Neural cell (in vitro differentiated cells): ENCODE data around the gene HORMAD2. TPM values are rescaled to one million over a fixed set of nuclear protein-coding genes. Genes with fewer than 3 reads are reported as not detected.

Source experiments
- H2AFZ ChIP-seq: fragments of 200-600, 300-800 bp; sonication (generic), shearing (Covaris generic); 2 replicates; pipeline ENCODE4 v1.6.0; 2014; ENCODE audit warnings: low read depth, mild to moderate bottlenecking, antibody characterized with exemption, low read length, moderate library complexity
- H3F3A ChIP-seq: fragments of 200-600 bp; shearing (Covaris generic); 2 replicates; pipeline ENCODE4 v1.6.1; 2016; ENCODE audit warnings: mild to moderate bottlenecking, moderate library complexity, mixed read lengths, antibody characterized with exemption, low read length; ENCODE audit not compliant: insufficient read depth, poor library complexity, severe bottlenecking
- H3K27ac ChIP-seq: fragments of 200-600, 300-800 bp; sonication (generic), shearing (Covaris generic); 2 replicates; pipeline ENCODE4 v1.5.1; 2014; ENCODE audit warnings: mild to moderate bottlenecking, low read length, moderate library complexity
- H3K27me3 ChIP-seq: fragments of 300-800, 200-600 bp; sonication (generic), shearing (Covaris generic); 2 replicates; pipeline ENCODE4 v1.6.0; 2014; ENCODE audit warnings: mild to moderate bottlenecking, low read depth, low read length, moderate library complexity; ENCODE audit not compliant: insufficient read depth
- H3K36me3 ChIP-seq: fragments of 300-800, 200-600 bp; sonication (generic), shearing (Covaris generic); 2 replicates; pipeline ENCODE4 v1.5.1; 2014; ENCODE audit warnings: mild to moderate bottlenecking, antibody characterized with exemption, low read length, moderate library complexity; ENCODE audit not compliant: insufficient read depth
- H3K4me2 ChIP-seq: fragments of 300-800, 200-600 bp; sonication (generic), shearing (Covaris generic); 2 replicates; pipeline ENCODE4 v1.6.0; 2014; ENCODE audit warnings: mild to moderate bottlenecking, low read length
- H3K4me3 ChIP-seq: fragments of 300-800, 200-600 bp; sonication (generic), shearing (Covaris generic); 2 replicates; pipeline ENCODE4 v1.5.1; 2014; ENCODE audit warnings: mild to moderate bottlenecking, low read length, moderate library complexity
- H3K79me2 ChIP-seq: fragments of 200-600 bp; shearing (Covaris generic); replicated peaks from 2 replicates; pipeline ENCODE4 v1.6.0; 2014; ENCODE audit warnings: mild to moderate bottlenecking, low read length, moderate library complexity; ENCODE audit not compliant: insufficient read depth
- H3K9ac ChIP-seq: fragments of 300-800, 200-600 bp; sonication (generic), shearing (Covaris generic); 2 replicates; pipeline ENCODE4 v1.6.1; 2016; ENCODE audit warnings: mild to moderate bottlenecking, low read length, mixed read lengths
- H3K9me2 ChIP-seq: fragments of 200-600 bp; shearing (Covaris generic); 2 replicates; pipeline ENCODE4 v1.6.1; 2016; ENCODE audit warnings: mild to moderate bottlenecking, low read length, mixed read lengths; ENCODE audit not compliant: insufficient read depth
- H3K9me3 ChIP-seq: fragments of 200-600, 300-800 bp; sonication (generic), shearing (Covaris generic); 2 replicates; pipeline ENCODE4 v1.6.1; 2016; ENCODE audit warnings: mild to moderate bottlenecking, mixed run types, low read length, moderate library complexity, mixed read lengths
- H4K20me1 ChIP-seq: fragments of 200-600 bp; shearing (Covaris generic); 2 replicates; pipeline ENCODE4 v1.6.1; 2016; ENCODE audit warnings: mild to moderate bottlenecking, mixed run types; ENCODE audit not compliant: insufficient read depth
- EP300 ChIP-seq: fragments of 450-650 bp; conservative IDR thresholded peaks from 2 replicates; pipeline ENCODE4 v1.6.1; 2014; ENCODE audit warnings: antibody characterized with exemption, mild to moderate bottlenecking, moderate library complexity; ENCODE audit not compliant: poor library complexity, severe bottlenecking
- EZH2 ChIP-seq: fragments of 200-600, 300-800 bp; shearing (Covaris generic), sonication (generic); IDR thresholded peaks from 2 replicates; pipeline ENCODE4 v1.6.1; 2014; ENCODE audit warnings: antibody characterized with exemption, low read length, borderline replicate concordance, mild to moderate bottlenecking; ENCODE audit not compliant: insufficient read depth, poor library complexity, severe bottlenecking
- MXI1 ChIP-seq: fragments of 450-650 bp; conservative IDR thresholded peaks from 2 replicates; pipeline ENCODE4 v1.6.1; 2014; ENCODE audit warnings: antibody characterized with exemption, mild to moderate bottlenecking; ENCODE audit not compliant: poor library complexity, severe bottlenecking
- POLR2AphosphoS5 ChIP-seq: IDR thresholded peaks from 2 replicates; pipeline ENCODE4 v1.6.1; 2012
- RAD21 ChIP-seq: fragments of 450-650 bp; conservative IDR thresholded peaks from 2 replicates; pipeline ENCODE4 v1.6.1; 2014; ENCODE audit warnings: antibody characterized with exemption, mild to moderate bottlenecking, moderate library complexity
- SMC3 ChIP-seq: fragments of 450-650 bp; conservative IDR thresholded peaks from 2 replicates; pipeline ENCODE4 v1.6.1; 2014; ENCODE audit warnings: antibody characterized with exemption, mild to moderate bottlenecking, moderate library complexity; ENCODE audit not compliant: poor library complexity
- TAF1 ChIP-seq: IDR thresholded peaks from 2 replicates; pipeline ENCODE4 v1.6.1; 2012; ENCODE audit warnings: low read depth
- polyA plus RNA-seq: library from polyadenylated mRNA; depleted of rRNA; stranded (reverse); fragments of >200 nt; gene quantifications from 2 replicates; pipeline ENCODE4 v1.2.3, GENCODE V29; 2014
- TF ChIP-seq, protein P1 (sequence below): fragments of 450-650 bp; IDR thresholded peaks from 2 replicates; pipeline ENCODE4 v1.5.1; 2014; ENCODE audit warnings: antibody characterized with exemption, mild to moderate bottlenecking, moderate library complexity; ENCODE audit not compliant: poor library complexity, severe bottlenecking
- TF ChIP-seq, protein P2 (sequence below): IDR thresholded peaks from 2 replicates; pipeline ENCODE4 v1.6.1; 2012; ENCODE audit warnings: borderline replicate concordance

HORMAD2 gene
- polyA plus RNA-seq, 1 donor from 2014 or later, result 1.2 TPM

DNA sequence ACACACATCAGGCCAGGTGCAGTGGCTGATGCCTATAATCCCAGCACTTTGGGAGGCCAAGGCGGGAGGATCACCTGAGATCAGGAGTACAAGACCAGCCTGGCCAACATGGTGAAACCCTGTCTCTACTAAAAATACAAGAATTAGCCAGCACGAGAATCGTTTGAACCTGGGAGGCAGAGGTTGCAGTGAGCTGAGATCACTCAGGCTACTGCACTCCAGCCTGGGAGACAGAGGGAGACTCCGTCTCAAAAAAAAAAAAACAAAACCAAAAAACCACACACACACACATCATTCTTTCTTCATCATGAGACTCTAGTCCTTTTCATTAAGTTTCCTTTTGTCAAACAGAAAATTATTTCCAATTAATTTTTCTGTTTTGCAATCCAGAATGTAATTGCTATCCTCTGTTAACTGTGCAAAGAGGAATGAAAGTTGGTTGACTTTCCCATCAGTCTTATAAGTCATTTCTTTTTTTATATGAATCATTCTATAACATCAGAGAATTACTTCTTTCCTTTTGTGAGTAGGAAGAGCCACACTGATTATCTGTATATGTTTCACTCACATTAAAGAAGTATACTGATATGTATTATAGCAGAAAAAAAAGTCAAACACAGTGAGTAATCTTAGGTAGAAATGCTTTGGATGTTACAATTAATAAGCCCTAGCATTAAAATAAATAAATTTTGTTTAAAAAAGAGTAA, 52.2 kb downstream of the HORMAD2 start:
- Histone ChIP-seq H4K20me1 (no peaks in the 10 kb centered on the region), H3K27ac (no peak overlapping the region), H3K4me2 (no peak overlapping the region), H3K36me3 (no peaks in the 10 kb centered on the region), H3K4me3 (no peak overlapping the region), H3K79me2 (no peaks in the 10 kb centered on the region), H3F3A (no peaks in the 10 kb centered on the region), H3K9me2 (no peaks in the 10 kb centered on the region), H3K9ac (no peak overlapping the region), H3K27me3 (no peaks in the 10 kb centered on the region), H3K9me3 (no peaks in the 10 kb centered on the region), H2AFZ (no peak overlapping the region)
- TF ChIP-seq, protein P1, sequence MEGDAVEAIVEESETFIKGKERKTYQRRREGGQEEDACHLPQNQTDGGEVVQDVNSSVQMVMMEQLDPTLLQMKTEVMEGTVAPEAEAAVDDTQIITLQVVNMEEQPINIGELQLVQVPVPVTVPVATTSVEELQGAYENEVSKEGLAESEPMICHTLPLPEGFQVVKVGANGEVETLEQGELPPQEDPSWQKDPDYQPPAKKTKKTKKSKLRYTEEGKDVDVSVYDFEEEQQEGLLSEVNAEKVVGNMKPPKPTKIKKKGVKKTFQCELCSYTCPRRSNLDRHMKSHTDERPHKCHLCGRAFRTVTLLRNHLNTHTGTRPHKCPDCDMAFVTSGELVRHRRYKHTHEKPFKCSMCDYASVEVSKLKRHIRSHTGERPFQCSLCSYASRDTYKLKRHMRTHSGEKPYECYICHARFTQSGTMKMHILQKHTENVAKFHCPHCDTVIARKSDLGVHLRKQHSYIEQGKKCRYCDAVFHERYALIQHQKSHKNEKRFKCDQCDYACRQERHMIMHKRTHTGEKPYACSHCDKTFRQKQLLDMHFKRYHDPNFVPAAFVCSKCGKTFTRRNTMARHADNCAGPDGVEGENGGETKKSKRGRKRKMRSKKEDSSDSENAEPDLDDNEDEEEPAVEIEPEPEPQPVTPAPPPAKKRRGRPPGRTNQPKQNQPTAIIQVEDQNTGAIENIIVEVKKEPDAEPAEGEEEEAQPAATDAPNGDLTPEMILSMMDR, result no peak
- TF ChIP-seq TAF1, result no peak
- TF ChIP-seq MXI1, result no peak
- no peak for TF ChIP-seq RAD21
- TF ChIP-seq, protein P2, sequence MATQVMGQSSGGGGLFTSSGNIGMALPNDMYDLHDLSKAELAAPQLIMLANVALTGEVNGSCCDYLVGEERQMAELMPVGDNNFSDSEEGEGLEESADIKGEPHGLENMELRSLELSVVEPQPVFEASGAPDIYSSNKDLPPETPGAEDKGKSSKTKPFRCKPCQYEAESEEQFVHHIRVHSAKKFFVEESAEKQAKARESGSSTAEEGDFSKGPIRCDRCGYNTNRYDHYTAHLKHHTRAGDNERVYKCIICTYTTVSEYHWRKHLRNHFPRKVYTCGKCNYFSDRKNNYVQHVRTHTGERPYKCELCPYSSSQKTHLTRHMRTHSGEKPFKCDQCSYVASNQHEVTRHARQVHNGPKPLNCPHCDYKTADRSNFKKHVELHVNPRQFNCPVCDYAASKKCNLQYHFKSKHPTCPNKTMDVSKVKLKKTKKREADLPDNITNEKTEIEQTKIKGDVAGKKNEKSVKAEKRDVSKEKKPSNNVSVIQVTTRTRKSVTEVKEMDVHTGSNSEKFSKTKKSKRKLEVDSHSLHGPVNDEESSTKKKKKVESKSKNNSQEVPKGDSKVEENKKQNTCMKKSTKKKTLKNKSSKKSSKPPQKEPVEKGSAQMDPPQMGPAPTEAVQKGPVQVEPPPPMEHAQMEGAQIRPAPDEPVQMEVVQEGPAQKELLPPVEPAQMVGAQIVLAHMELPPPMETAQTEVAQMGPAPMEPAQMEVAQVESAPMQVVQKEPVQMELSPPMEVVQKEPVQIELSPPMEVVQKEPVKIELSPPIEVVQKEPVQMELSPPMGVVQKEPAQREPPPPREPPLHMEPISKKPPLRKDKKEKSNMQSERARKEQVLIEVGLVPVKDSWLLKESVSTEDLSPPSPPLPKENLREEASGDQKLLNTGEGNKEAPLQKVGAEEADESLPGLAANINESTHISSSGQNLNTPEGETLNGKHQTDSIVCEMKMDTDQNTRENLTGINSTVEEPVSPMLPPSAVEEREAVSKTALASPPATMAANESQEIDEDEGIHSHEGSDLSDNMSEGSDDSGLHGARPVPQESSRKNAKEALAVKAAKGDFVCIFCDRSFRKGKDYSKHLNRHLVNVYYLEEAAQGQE, result no peak
- TF ChIP-seq EZH2, result no peak
- TF ChIP-seq SMC3, result no peak
- TF ChIP-seq EP300, result no peak
- TF ChIP-seq POLR2AphosphoS5, result no peak

- H3K9me2 ChIP-seq, result no peaks in the 10 kb centered on the region
- no peaks in the 10 kb centered on the region for H3K27me3 ChIP-seq
- no peak overlapping the region for H2AFZ ChIP-seq
- no peaks in the 10 kb centered on the region for H3K79me2 ChIP-seq
- no peak overlapping the region for H3K4me2 ChIP-seq
- H3F3A ChIP-seq, result no peaks in the 10 kb centered on the region
- no peak overlapping the region for H3K9ac ChIP-seq
- no peak overlapping the region for H3K27ac ChIP-seq
- no peaks in the 10 kb centered on the region for H3K9me3 ChIP-seq
- H3K36me3 ChIP-seq, result no peaks in the 10 kb centered on the region
- TF ChIP-seq RAD21 (no peak), EP300 (no peak), EZH2 (no peak), TAF1 (no peak), POLR2AphosphoS5 (no peak), SMC3 (no peak), MXI1 (no peak)
- TF ChIP-seq, protein P1, result no peak
- TF ChIP-seq, protein P2, result no peak
- no peak overlapping the region for H3K4me3 ChIP-seq
- H4K20me1 ChIP-seq, result no peaks in the 10 kb centered on the region
Measured at GRCh38 chr22:30140414-30140813, 60.1 kb downstream of the HORMAD2 start.
